Aorta (tissue), 5 donors: ENCODE measurements around the gene CHRNB1. TPM values are rescaled to one million over a fixed set of nuclear protein-coding genes. Genes with fewer than 3 reads are reported as not detected.
"Not testable (repeated sequence)": the region's sequence is repeated elsewhere in the genome, so short reads cannot be mapped to it uniquely, and the experiment has no call there.

Experiments used
- ATAC-seq: fragments of 200-7000 bp; cut with Tn5 transposase; one replicate; pipeline ENCODE4 v1.9.1; 2022; ENCODE audit warnings: moderate library complexity; ENCODE audit not compliant: low FRiP score
- DNase-seq, 2 donors: peaks; one replicate each; pipeline ENCODE4 v3.0.0-alpha.2; 2020
- H3K27ac ChIP-seq, 2 donors: one replicate each; pipeline ENCODE4 v1.5.1; 2013; ENCODE audit warnings: low read length in 2 of 2, mild to moderate bottlenecking in 2 of 2, moderate library complexity in 2 of 2, control low read depth in 1 of 2, inconsistent platforms in 1 of 2, low read depth in 1 of 2
- H3K27me3 ChIP-seq, 2 donors: one replicate each; pipeline ENCODE4 v1.6.1; 2013; ENCODE audit warnings: control low read depth in 1 of 2, low read length in 1 of 2, mild to moderate bottlenecking in 1 of 2, moderate library complexity in 1 of 2; ENCODE audit not compliant: insufficient read depth in 2 of 2, control insufficient read depth in 1 of 2
- H3K36me3 ChIP-seq, 2 donors: one replicate each; pipeline ENCODE4 v1.6.1; 2013; ENCODE audit warnings: control low read depth in 1 of 2, low read length in 1 of 2, mild to moderate bottlenecking in 1 of 2; ENCODE audit not compliant: insufficient read depth in 2 of 2, control insufficient read depth in 1 of 2
- H3K4me1 ChIP-seq, 2 donors: one replicate each; pipeline ENCODE4 v1.6.1; 2013; ENCODE audit warnings: low read length in 2 of 2, control low read depth in 1 of 2, mild to moderate bottlenecking in 1 of 2, moderate library complexity in 1 of 2; ENCODE audit not compliant: insufficient read depth in 2 of 2, control insufficient read depth in 1 of 2
- H3K4me3 ChIP-seq, 2 donors: one replicate each; pipeline ENCODE4 v1.5.1; 2013; ENCODE audit warnings: low read length in 2 of 2, control low read depth in 1 of 2, mild to moderate bottlenecking in 1 of 2
- H3K9me3 ChIP-seq: one replicate; pipeline ENCODE4 v1.6.1; 2013; ENCODE audit warnings: mild to moderate bottlenecking, low read length; ENCODE audit not compliant: control insufficient read depth
- WGBS, 2 donors: extraction: QIAGEN DNeasy Blood & Tissue Kit; methylation state at CpG; one replicate each; pipeline ENCODE4 v1.1.7; 2013; 5-methylcytosine and 5-hydroxymethylcytosine counted together
- intact Hi-C, 2 donors: fragments of 100-400 bp; cut with DNase I; formaldehyde crosslinking; loops; one replicate each; pipeline versions ENCODE4 v1.14.2 to v1.15.0; 2022
- polyA plus RNA-seq, 2 donors: library from polyadenylated mRNA; stranded (reverse); fragments of 200-250 nt; gene quantifications; one replicate each; pipeline ENCODE4 v1.2.3, GENCODE V29; 2013
- total RNA-seq, 2 donors: library from RNA; stranded (reverse); fragmentation: NEBNext Ultra II Directional; extraction: Animal tissue kit (Norgen Biotek cat#: 25700); gene quantifications; one replicate each; pipeline ENCODE4 v1.2.1, GENCODE V29; 2021
- donor health status: healthy with polysubstance abuse.
- donor health status: Bipolar disorder and iron deficiency.
- donor health status: DM: no; HTN: no; CAD: no.
- donor health status: DM: no; HTN: no; CAD: no.
- donor health status: DM: yes; HTN: yes; CAD: no.

The CHRNB1 gene
- total and polyA plus RNA-seq, 4 donors = 6.2 to 18.3 (median 10.2) TPM

- H3K27me3 ChIP-seq = no peaks in the 10 kb centered on the region
- no peaks in the 10 kb centered on the region for H3K4me1 ChIP-seq
- no peaks in the 10 kb centered on the region for H3K9me3 ChIP-seq
- H3K27ac ChIP-seq = no peak overlapping the region
- H3K36me3 ChIP-seq = peaks cover 0 to 2% of the 10 kb centered on the region in 2 donors
- DNase-seq (no peak), ATAC-seq (no peak)
- intact Hi-C loops = no loop called here
- no peak overlapping the region for H3K4me3 ChIP-seq
- WGBS, 2 donors = 87 to 92% methylated on average over 3 of the region's 3 CpGs
Observed at GRCh38 chr17:7467498-7467897, 22.6 kb downstream of the CHRNB1 start.

- DNase-seq (no peak), ATAC-seq (no peak)
- H3K27me3 ChIP-seq = no peaks in the 10 kb centered on the region
- H3K27ac ChIP-seq = no peak overlapping the region
- no peaks in the 10 kb centered on the region for H3K9me3 ChIP-seq
- peaks cover 0 to 2% of the 10 kb centered on the region in 2 donors for H3K36me3 ChIP-seq
- intact Hi-C loops = no loop called here
- H3K4me3 ChIP-seq = no peak overlapping the region
- 87 to 91% methylated on average over 11 of the region's 11 CpGs for WGBS, 2 donors
- no peaks in the 10 kb centered on the region for H3K4me1 ChIP-seq
Observed at GRCh38 chr17:7468290-7468689, 23.4 kb downstream of the CHRNB1 start.

- Histone ChIP-seq H3K9me3 (no peaks in the 10 kb centered on the region), H3K4me1 (no peaks in the 10 kb centered on the region), H3K27ac (no peak overlapping the region), H3K4me3 (no peak overlapping the region), H3K36me3 (peaks cover 0 to 2% of the 10 kb centered on the region in 2 donors), H3K27me3 (no peaks in the 10 kb centered on the region)
- intact Hi-C loops = no loop called here
- DNase-seq (no peak), ATAC-seq (no peak)
- 61 to 66% methylated on average over 12 of the region's 12 CpGs for WGBS, 2 donors
Observed at GRCh38 chr17:7468804-7469389, 24.0 kb downstream of the CHRNB1 start.

- 95% methylated on average over 12 of the region's 12 CpGs for WGBS, 2 donors
- not testable (repeated sequence) for H3K27ac ChIP-seq, H3K27me3 ChIP-seq, H3K9me3 ChIP-seq, ATAC-seq, H3K4me1 ChIP-seq, H3K4me3 ChIP-seq, DNase-seq, H3K36me3 ChIP-seq
- intact Hi-C loops = loop anchor here in 1 of 2 donors (10.0 kb wide), 1 partner anchor 115 kb away; the partner anchor contains the start of genes KCTD11 and TMEM95
Observed at GRCh38 chr17:7469843-7470242, 25.0 kb downstream of the CHRNB1 start.

- not testable (repeated sequence) for H3K4me3 ChIP-seq, H3K36me3 ChIP-seq, H3K27me3 ChIP-seq, H3K9me3 ChIP-seq, ATAC-seq, DNase-seq, H3K27ac ChIP-seq, H3K4me1 ChIP-seq
- 46 to 53% methylated on average over 8 of the region's 8 CpGs for WGBS, 2 donors
- intact Hi-C loops = loop anchor here in 1 of 2 donors (10.0 kb wide), 1 partner anchor 116 kb away; the partner anchor contains the start of genes KCTD11 and TMEM95
Observed at GRCh38 chr17:7470457-7470973, 25.7 kb downstream of the CHRNB1 start.

GRCh38 chr17:7471729-7472128 lies 26.9 kb downstream of the CHRNB1 start:
- intact Hi-C loops = loop anchor here in 1 of 2 donors (10.0 kb wide), 1 partner anchor 117 kb away; the partner anchor contains the start of genes KCTD11 and TMEM95
- Histone ChIP-seq H3K27me3 (no peaks in the 10 kb centered on the region), H3K4me3 (no peak overlapping the region), H3K9me3 (no peaks in the 10 kb centered on the region), H3K4me1 (no peaks in the 10 kb centered on the region), H3K36me3 (no peaks in the 10 kb centered on the region), H3K27ac (no peak overlapping the region)
- WGBS, 2 donors = 83 to 86% methylated on average over 2 of the region's 2 CpGs
- DNase-seq (no peak), ATAC-seq (no peak)

GRCh38 chr17:7474767-7475166 lies 29.9 kb downstream of the CHRNB1 start:
- not testable (repeated sequence) for H3K27ac ChIP-seq, H3K36me3 ChIP-seq, DNase-seq, ATAC-seq, H3K4me3 ChIP-seq, H3K9me3 ChIP-seq, H3K27me3 ChIP-seq, H3K4me1 ChIP-seq
- WGBS, 2 donors = 93% methylated on average over 8 of the region's 8 CpGs
- intact Hi-C loops = loop anchor here in 1 of 2 donors (10.0 kb wide), 1 partner anchor 120 kb away; the partner anchor contains the start of genes KCTD11 and TMEM95

- peak in 1 of 2 donors; percentile 70 for DNase-seq
- no peaks in the 10 kb centered on the region for H3K9me3 ChIP-seq
- no peak overlapping the region for H3K27ac ChIP-seq
- no peaks in the 10 kb centered on the region for H3K4me1 ChIP-seq
- ATAC-seq = peak; percentile 51
- no peaks in the 10 kb centered on the region for H3K27me3 ChIP-seq
- no peak overlapping the region for H3K4me3 ChIP-seq
- H3K36me3 ChIP-seq = no peaks in the 10 kb centered on the region
- intact Hi-C loops = loop anchor here in 1 of 2 donors (10.0 kb wide), 1 partner anchor 121 kb away; the partner anchor contains the start of genes KCTD11 and TMEM95
- WGBS, 2 donors = 56 to 58% methylated on average over 15 of the region's 15 CpGs
Observed at GRCh38 chr17:7475764-7476422, 31.0 kb downstream of the CHRNB1 start.
